ENCODE results near the gene MAGIX.
"Not testable (repeated sequence)": the region's sequence is repeated elsewhere in the genome, so short reads cannot be mapped to it uniquely, and the experiment has no call there.

Gene MAGIX

GRCh38 chrX:49157194-49157593 lies 5.4 kb upstream of the MAGIX start:
- in situ Hi-C loops (cut with HindIII; ENCODE audit: low sequenced_read_pairs) = no loop called here

- in situ Hi-C loops (cut with HindIII; ENCODE audit: low sequenced_read_pairs) = no loop called here
Observed at GRCh38 chrX:49160908-49161307, 1.6 kb upstream of the MAGIX start.

- in situ Hi-C loops (cut with HindIII; ENCODE audit: low sequenced_read_pairs) = no loop called here
Observed at GRCh38 chrX:49161632-49162031, 926 bp upstream of the MAGIX start.

DNA sequence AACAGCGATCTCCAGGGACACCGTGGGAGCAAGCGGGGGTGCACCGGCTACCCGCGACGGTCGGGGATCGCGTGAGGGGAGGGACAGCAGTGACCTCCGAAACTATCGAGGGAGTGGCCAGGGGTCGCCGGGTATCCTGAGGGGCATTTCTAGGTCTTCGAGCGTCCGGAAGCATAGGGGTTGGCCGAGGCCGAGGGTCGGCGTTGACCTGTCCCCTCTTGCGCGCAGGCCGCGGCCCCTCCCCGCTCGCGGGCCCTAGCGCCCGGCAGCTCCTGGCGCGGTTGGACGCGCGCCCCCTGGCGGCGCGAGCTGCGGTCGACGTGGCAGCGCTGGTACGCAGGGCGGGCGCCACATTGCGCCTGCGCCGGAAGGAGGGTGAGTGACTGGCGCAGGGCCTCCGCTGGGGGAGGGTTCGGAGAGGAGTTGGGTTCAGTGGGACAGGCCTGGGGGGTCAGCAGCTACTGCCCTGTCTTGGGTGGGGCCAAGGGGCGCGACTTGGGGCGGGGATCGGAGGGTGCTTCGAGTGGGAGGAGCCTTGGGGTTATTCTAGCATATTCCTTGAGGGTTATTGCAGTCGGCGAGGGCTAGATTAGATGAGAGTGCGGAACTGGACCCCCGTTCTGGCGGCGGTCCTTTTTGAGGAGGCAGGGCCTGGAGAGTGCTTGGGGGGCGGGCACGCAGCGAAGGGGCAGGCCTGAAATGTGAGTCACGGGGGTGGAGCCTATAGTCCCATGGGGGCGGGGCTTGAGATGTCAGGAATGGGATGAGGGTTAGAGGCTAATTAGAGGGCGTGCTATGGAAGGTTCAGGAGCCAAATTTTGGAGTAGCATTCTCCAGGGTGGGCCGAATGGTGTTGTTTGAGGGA lies 1.2 kb downstream of the MAGIX start:
- in situ Hi-C loops (cut with HindIII; ENCODE audit: low sequenced_read_pairs) = no loop called here

- in situ Hi-C loops (cut with HindIII; ENCODE audit: low sequenced_read_pairs) = no loop called here
Observed at GRCh38 chrX:49164589-49165360, 2.2 kb downstream of the MAGIX start.

- in situ Hi-C loops (cut with HindIII; ENCODE audit: low sequenced_read_pairs) = no loop called here
Observed at GRCh38 chrX:49165901-49166881, 3.6 kb downstream of the MAGIX start.

- in situ Hi-C loops (cut with HindIII; ENCODE audit: low sequenced_read_pairs) = no loop called here
Observed at GRCh38 chrX:49166914-49167739, 4.6 kb downstream of the MAGIX start.

DNA sequence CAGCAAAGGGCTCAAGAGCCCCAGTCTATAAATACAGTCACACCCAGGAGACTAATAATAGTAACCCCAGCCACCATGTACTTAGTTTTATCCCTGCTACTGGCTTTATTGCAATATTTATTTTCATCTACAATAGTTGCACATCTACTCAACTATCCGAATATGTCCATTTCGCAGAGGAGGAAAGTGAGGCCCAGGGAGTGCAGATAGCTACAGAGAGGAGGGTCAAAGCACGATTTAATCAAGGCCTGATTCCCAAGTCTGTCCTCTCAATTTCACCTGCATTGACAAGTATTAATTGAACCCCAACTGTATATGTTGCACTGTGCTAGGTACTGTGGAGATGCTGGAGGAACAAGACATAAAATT lies 5.2 kb downstream of the MAGIX start:
- in situ Hi-C loops (cut with HindIII; ENCODE audit: low sequenced_read_pairs) = no loop called here

GRCh38 chrX:49171752-49172279 lies 9.3 kb downstream of the MAGIX start, which contains the start of gene PLP2:
TSS of gene PLP2 (plus strand) at chrX:49171898. CDS start at chrX:49172001, 103 bp downstream.
- in situ Hi-C loops (cut with HindIII; ENCODE audit: low sequenced_read_pairs) = no loop called here

- in situ Hi-C loops (cut with HindIII; ENCODE audit: low sequenced_read_pairs) = no loop called here
Observed at GRCh38 chrX:49172280-49172780, 9.8 kb downstream of the MAGIX start.

DNA sequence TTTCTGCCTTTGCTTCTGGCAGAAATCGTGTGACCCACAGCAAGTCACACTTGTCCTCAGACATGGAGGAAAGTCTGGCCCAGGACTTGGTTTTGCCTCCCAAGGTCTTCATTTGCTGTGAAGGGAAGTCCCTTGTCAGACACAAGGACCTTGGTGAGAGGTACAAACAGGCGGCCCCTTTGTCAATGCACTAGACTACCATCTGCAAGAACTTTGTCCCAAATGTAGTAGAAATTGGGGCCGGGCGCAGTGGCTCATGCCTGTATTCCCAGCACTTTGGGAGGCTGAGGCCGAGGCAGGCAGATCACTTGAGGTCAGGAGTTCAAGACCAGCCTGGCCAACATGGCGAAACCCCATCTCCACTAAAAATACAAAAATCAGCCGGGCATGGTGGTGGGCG lies 11.0 kb downstream of the MAGIX start:
- in situ Hi-C loops (cut with HindIII; ENCODE audit: low sequenced_read_pairs) = not testable (repeated sequence)

DNA sequence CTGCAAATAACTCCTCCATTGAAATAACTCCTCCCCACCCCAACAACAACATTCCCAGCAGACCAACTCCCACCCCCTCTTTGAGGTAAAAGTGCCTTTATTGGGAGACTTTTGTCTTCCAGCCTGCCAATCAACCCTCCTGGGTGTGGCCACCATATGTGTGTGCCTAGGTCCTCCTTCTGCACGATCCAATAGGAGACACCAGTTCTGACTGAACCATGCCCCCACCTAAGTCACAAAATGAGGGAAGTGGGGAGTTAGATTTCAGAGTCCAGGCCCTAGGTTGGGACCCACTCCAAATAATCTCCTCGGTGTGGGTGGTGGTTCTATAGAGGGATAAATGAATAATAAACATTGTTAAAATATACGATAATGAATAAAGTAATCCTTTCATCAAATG lies 12.2 kb downstream of the MAGIX start:
- in situ Hi-C loops (cut with HindIII; ENCODE audit: low sequenced_read_pairs) = no loop called here

DNA sequence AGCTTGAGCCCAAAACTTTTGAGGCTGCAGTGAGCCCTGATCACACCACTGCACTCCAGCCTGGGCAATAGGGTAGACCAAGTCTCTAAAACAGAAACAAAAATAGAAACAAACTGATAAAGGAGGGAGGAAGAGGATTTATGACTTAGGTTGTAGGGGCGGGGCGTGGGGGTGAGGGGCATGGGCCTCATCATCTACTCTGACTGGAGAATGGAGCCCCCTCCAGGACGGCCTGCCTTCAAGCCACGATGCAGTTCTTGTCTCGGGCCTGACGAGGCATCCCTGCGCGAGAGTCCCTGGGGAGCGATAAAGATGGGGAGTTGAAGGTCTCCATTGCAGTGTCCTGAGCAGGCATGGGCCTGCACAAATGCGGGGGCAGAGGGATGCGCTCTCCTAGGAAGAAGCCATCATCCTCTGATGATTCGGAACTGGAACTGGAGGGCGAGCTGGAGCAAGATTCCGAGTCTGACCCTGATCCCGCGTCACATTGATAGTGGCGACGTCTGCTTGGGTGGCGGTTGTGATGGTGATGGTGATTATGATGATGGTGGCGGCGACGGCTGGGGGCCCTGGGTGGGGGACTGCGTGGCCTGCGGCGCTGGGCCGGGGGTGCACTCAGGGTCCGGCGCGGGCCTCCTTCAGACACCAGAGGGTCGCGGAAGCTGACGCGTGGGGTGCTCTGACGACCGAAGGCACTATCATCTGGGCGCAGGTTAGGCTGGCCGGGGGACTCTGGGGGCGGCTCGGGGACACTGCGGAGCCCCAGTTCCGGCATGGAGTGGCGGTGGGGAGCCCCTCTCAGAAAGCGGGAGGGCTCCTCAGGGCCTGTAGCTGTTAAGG lies 13.1 kb downstream of the MAGIX start:
- in situ Hi-C loops (cut with HindIII; ENCODE audit: low sequenced_read_pairs) = no loop called here

DNA sequence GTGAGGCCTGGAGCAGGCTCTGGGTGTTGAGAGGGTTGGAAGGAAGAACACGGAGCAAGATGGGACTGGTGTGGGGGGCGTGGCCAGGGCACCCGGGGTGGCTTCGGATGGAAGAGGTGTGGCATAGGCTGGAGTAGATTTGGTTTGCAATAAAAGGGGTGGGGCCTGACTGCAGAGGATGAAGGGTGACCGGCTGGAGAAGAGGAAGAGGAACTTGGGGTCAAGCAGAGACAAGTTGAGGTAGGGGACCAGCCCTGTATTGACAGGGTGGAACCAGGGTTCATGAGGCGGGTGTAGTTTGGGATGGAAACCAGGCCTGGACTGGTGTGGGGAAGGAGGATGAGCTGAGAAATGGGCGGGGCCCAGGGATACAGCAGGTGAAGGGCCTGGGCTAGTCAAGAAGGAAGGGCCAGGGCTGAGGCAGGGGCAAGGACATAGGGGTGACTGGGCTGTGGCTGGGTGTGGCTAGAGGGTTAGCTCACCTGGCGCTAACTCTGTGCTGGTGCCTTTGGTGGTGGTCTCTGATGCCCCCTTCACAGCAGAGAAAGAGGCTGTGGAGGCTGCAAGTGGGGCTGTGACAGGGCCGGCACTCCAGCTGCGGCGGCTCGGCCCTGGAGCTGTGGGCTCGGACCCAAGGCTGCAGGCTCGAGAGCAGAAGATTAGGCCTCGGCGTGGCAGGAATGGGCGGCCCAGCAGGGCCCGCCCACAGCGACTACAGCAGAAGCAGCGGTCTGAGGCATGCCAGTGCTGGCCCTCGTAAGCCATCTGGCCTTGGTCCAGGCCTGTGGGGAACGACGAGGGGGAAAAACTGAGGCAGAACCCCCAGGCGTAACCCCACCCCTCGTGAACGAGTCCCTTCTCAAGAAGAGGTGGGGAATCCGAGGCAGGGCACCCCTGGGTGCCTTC lies 14.1 kb downstream of the MAGIX start:
- in situ Hi-C loops (cut with HindIII; ENCODE audit: low sequenced_read_pairs) = no loop called here

DNA sequence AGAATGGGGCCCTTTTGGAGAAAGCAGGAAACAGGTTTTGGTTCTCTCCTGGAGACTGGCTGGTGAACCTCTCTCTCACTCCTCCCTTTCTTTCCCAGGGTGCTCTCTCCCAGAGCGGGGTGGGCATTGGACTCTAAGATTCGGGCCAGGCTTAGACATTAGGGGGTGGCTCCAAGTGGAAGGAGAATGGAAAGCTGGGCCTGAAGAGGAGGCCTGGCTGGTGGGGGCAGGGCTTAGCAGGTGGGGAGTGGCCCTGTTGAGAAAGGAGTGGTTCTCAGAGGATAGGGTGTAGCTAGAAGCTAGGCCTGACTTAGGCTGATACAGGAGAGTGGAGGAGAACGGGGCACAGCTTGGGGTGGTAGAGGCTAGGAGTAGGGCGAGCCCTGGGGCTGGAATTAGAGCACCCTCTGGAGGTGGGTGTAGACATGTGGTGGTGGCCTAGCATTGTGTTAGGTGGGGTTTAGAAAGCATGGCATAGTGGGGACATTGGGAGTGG lies 14.8 kb downstream of the MAGIX start:
- in situ Hi-C loops (cut with HindIII; ENCODE audit: low sequenced_read_pairs) = no loop called here

DNA sequence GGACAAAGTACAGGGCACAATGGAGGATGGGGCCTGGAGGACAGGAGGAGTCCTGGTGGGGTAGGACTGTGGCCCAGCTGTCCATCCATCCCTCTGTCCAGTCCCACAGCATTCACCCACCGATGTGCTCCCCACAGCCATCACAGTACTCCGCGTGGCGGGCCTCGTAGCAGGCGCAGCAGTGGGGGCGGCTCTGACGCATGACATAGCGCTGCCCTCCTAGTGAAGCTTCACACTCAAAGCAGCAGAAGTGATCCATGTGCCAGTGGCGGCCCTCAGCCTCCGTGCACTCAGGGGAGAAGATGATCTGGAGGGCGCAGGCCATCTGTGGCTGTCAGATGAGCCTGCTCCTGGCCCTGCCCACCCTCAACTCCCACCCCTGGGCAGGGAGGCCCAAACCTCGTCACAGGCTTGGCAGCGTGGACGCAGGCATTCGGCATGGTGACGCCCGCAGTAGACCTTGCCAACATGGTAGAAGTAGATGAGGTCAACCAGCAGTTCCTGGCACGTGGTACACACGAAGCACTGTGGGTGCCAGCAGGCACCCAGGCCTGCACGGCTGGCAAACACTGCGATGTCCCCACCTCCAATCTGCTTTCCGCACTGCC lies 15.4 kb downstream of the MAGIX start:
- in situ Hi-C loops (cut with HindIII; ENCODE audit: low sequenced_read_pairs) = no loop called here

- in situ Hi-C loops (cut with HindIII; ENCODE audit: low sequenced_read_pairs) = no loop called here
Observed at GRCh38 chrX:49178537-49178936, 16.0 kb downstream of the MAGIX start.

Data from DLD1 (cell line).